OCI-LY1 (cell line): ENCODE measurements around the gene TXNRD2.

Experiments
- CTCF ChIP-seq: fragments of 200-600 bp; sonication (generic), shearing (Covaris generic); IDR thresholded peaks from 2 replicates; pipeline ENCODE4 v1.5.1; 2017; ENCODE audit warnings: mild to moderate bottlenecking, antibody characterized with exemption, low read length, moderate library complexity, mixed read lengths
- EZH2 ChIP-seq: fragments of 200-600 bp; sonication (generic), shearing (Covaris generic); IDR thresholded peaks from 2 replicates; pipeline ENCODE4 v1.8.0; 2017; ENCODE audit warnings: borderline replicate concordance, mixed run types, mild to moderate bottlenecking, antibody characterized with exemption, low read length, moderate library complexity, mixed read lengths

GRCh38 chr22:19969141-19969928 lies 27.7 kb upstream of the TXNRD2 start:
- TF ChIP-seq EZH2 (no peak), CTCF (no peak)
